ENCODE data around the gene CNTNAP2. TPM values are rescaled to one million over a fixed set of nuclear protein-coding genes. Genes with fewer than 3 reads are reported as not detected.

CNTNAP2 gene
- total and polyA plus RNA-seq, 9 of the 15 experiments (the other 6 are each of a cell fraction or from before 2014, with no cell fraction given), result 0.04 to 0.62 (median 0.09) TPM; not detected in 4

DNA sequence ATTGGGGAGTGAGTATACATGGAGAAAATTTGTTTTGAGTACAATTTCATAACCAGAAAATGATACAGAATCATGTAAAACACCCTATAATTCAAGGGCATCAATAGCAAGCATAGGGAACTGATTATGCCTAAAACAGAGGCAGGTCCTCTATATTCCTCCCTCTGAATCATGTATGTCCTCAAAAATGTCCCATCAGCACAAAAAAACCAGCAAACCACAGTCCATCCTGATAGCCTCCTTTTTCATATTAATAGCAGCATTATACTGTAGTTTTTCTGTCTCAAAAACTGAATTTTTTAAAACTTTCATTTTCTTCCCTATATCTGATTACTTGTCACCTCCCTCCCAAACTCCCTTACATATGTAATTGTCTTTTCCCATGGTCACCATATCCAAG is 1057.3 kb downstream of the CNTNAP2 start:
- Histone ChIP-seq H3K4me1 (replicated peaks in 1 of 2; ENCODE audit: control insufficient read depth in 2 of 2, insufficient read depth in 2 of 2, low read length in 2 of 2) (no peaks in the 10 kb centered on the region), H2AFZ (ENCODE audit: low read depth, low read length) (no peak overlapping the region), H3K4me2 (ENCODE audit: insufficient read depth, low read length) (no peak overlapping the region), H3K27me3 (ENCODE audit: control insufficient read depth in 2 of 2, insufficient read depth in 2 of 2, low read length in 2 of 2) (no peaks in the 10 kb centered on the region), H3K4me3 (no peak overlapping the region), H3K27ac (ENCODE audit: extremely low read depth, low read depth, low read length) (no peak overlapping the region), H3K79me2 (ENCODE audit: control insufficient read depth, insufficient read depth, low read length) (no peaks in the 10 kb centered on the region), H4K20me1 (replicated peaks; ENCODE audit: control insufficient read depth, insufficient read depth, low read length) (no peaks in the 10 kb centered on the region), H3K9me1 (ENCODE audit: control insufficient read depth, insufficient read depth, low read length) (no peaks in the 10 kb centered on the region), H3K9ac (ENCODE audit: insufficient read depth in 1 of 2, low read depth in 2 of 2, low read length in 2 of 2) (no peak overlapping the region), H3K9me3 (replicated peaks; ENCODE audit: control insufficient read depth, insufficient read depth, low read depth, low read length) (peaks cover 2% of the 10 kb centered on the region; the same call in 1 of the 2 replicates), H3K36me3 (ENCODE audit: control insufficient read depth, insufficient read depth, low read length) (no peaks in the 10 kb centered on the region)
- intact Hi-C loops (cut with micrococcal nuclease), result no loop called here
- ATAC-seq (no peak), DNase-seq (ENCODE audit: extremely low read depth in 1 of 4, low spot score in 3 of 4) (no peak), FAIRE-seq (no peak)
- ChIA-PET CTCF (ENCODE audit: low intra/inter-chr PET ratio) (no interaction called here), POLR2A (no interaction called here)
- BruUV-seq (replicated peaks), result no TSS peak
- in situ Hi-C loops (cut with MboI), result no loop called here
- TF ChIP-seq PHF8 (IDR thresholded peaks at IDR 0.05; ENCODE audit: borderline replicate concordance, low read length) (no peak), SNIP1 (IDR thresholded peaks at IDR 0.05; ENCODE audit: low read depth) (no peak), MBD2 (IDR thresholded peaks at IDR 0.05; ENCODE audit: borderline replicate concordance, low read depth) (no peak), CCNT2 (IDR thresholded peaks at IDR 0.05; ENCODE audit: borderline replicate concordance, extremely low read depth, insufficient read length, low read depth, low read length) (no peak), ZNF224 (CRISPR knock-in tag; IDR thresholded peaks at IDR 0.05) (no peak), ATF7 (IDR thresholded peaks at IDR 0.05) (no peak), ZNF316 (IDR thresholded peaks at IDR 0.05) (peak; percentile 59), SIN3A (IDR thresholded peaks at IDR 0.05; ENCODE audit: borderline replicate concordance in 2 of 2, control insufficient read depth in 1 of 2, low read depth in 2 of 2, low read length in 2 of 2) (no peak), FOXK2 (conservative IDR thresholded peaks at IDR 0.05 in 1 of 2, IDR thresholded peaks at IDR 0.05 in 1 of 2; ENCODE audit: low read depth in 2 of 2) (no peak), ZNF324 (CRISPR knock-in tag; IDR thresholded peaks at IDR 0.05) (no peak), ESRRB (CRISPR knock-in tag; IDR thresholded peaks at IDR 0.05; ENCODE audit: borderline replicate concordance) (no peak), ZNF134 (CRISPR knock-in tag; conservative IDR thresholded peaks at IDR 0.05) (no peak), DACH1 (IDR thresholded peaks at IDR 0.05; ENCODE audit: partially characterized antibody) (no peak), ZNF23 (CRISPR knock-in tag; IDR thresholded peaks at IDR 0.05) (no peak)
- TF ChIP-seq, protein P1, sequence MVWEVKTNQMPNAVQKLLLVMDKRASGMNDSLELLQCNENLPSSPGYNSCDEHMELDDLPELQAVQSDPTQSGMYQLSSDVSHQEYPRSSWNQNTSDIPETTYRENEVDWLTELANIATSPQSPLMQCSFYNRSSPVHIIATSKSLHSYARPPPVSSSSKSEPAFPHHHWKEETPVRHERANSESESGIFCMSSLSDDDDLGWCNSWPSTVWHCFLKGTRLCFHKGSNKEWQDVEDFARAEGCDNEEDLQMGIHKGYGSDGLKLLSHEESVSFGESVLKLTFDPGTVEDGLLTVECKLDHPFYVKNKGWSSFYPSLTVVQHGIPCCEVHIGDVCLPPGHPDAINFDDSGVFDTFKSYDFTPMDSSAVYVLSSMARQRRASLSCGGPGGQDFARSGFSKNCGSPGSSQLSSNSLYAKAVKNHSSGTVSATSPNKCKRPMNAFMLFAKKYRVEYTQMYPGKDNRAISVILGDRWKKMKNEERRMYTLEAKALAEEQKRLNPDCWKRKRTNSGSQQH (CRISPR knock-in tag; IDR thresholded peaks at IDR 0.05), result no peak
- TF ChIP-seq, protein P2, sequence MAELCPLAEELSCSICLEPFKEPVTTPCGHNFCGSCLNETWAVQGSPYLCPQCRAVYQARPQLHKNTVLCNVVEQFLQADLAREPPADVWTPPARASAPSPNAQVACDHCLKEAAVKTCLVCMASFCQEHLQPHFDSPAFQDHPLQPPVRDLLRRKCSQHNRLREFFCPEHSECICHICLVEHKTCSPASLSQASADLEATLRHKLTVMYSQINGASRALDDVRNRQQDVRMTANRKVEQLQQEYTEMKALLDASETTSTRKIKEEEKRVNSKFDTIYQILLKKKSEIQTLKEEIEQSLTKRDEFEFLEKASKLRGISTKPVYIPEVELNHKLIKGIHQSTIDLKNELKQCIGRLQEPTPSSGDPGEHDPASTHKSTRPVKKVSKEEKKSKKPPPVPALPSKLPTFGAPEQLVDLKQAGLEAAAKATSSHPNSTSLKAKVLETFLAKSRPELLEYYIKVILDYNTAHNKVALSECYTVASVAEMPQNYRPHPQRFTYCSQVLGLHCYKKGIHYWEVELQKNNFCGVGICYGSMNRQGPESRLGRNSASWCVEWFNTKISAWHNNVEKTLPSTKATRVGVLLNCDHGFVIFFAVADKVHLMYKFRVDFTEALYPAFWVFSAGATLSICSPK (IDR thresholded peaks at IDR 0.05; ENCODE audit: borderline replicate concordance), result no peak
- TF ChIP-seq, protein P3, sequence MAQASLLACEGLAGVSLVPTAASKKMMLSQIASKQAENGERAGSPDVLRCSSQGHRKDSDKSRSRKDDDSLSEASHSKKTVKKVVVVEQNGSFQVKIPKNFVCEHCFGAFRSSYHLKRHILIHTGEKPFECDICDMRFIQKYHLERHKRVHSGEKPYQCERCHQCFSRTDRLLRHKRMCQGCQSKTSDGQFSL (CRISPR knock-in tag; IDR thresholded peaks at IDR 0.05), result no peak
- TF ChIP-seq, protein P3 (tag; IDR thresholded peaks at IDR 0.05), result no peak
- TF ChIP-seq, protein P4, sequence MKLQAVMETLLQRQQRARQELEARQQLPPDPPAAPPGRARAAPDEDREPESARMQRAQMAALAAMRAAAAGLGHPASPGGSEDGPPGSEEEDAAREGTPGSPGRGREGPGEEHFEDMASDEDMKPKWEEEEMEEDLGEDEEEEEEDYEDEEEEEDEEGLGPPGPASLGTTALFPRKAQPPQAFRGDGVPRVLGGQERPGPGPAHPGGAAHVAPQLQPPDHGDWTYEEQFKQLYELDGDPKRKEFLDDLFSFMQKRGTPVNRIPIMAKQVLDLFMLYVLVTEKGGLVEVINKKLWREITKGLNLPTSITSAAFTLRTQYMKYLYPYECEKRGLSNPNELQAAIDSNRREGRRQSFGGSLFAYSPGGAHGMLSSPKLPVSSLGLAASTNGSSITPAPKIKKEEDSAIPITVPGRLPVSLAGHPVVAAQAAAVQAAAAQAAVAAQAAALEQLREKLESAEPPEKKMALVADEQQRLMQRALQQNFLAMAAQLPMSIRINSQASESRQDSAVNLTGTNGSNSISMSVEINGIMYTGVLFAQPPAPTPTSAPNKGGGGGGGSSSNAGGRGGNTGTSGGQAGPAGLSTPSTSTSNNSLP (IDR thresholded peaks at IDR 0.05; ENCODE audit: borderline replicate concordance, low read depth, low read length), result no peak
